ENCODE measurements around the gene DIAPH3.
A peak's percentile ranks its signal among the peaks of the same experiment; 100 is the strongest.

Gene DIAPH3

GRCh38 chr13:59701261-59701660 lies 462.5 kb downstream of the DIAPH3 start:
- DNase-seq: no peak

GRCh38 chr13:59700281-59700680 lies 463.4 kb downstream of the DIAPH3 start:
- no peak for DNase-seq

DNA sequence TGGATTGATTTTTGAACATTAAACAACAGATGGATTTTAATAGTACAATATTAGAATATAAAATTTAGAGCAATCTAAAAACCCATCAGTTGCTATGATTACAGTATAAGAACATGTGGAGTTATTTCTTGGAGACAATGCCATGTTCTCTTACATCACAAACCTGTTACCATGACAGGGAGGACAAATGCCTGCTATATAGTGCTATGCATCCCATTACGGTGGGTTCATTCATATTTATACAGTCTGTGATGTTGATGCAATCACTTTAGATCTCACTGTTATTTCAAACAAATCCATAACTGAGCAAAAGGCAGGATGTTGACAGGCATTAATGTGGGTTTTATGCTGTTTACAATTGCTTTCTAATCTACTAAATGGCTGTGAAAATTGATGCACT lies 467.5 kb downstream of the DIAPH3 start:
- DNase-seq: no peak

- DNase-seq: no peak
These were observed 472.1 kb downstream of the DIAPH3 start for GRCh38 chr13:59691501-59692066.

- no peak for DNase-seq
These were observed 472.7 kb downstream of the DIAPH3 start for GRCh38 chr13:59690857-59691500.

DNA sequence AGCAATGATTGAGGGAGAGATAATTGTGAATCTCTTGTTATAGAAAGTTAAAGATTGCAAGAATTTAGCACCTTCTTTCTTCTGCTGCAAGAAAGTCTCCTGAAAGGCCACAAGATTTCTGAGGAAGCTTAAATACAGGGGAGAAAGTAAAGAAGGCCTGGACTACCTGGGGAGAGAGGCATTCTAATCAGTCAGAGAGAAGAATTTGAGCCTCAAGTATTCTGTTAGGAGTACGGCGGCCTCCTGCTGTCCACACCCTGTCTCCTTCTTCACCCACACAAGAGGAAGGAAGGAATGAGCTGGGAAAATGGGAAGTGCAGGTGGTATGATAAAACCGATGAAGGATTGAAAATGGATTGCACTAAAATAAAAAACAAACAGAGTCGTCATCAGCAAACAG lies 474.7 kb downstream of the DIAPH3 start:
- DNase-seq: no peak

GRCh38 chr13:59686798-59687394 lies 476.8 kb downstream of the DIAPH3 start:
- peak; percentile 18 for DNase-seq

GRCh38 chr13:59684105-59684504 lies 479.6 kb downstream of the DIAPH3 start:
- peak; percentile 53 for DNase-seq

DNA sequence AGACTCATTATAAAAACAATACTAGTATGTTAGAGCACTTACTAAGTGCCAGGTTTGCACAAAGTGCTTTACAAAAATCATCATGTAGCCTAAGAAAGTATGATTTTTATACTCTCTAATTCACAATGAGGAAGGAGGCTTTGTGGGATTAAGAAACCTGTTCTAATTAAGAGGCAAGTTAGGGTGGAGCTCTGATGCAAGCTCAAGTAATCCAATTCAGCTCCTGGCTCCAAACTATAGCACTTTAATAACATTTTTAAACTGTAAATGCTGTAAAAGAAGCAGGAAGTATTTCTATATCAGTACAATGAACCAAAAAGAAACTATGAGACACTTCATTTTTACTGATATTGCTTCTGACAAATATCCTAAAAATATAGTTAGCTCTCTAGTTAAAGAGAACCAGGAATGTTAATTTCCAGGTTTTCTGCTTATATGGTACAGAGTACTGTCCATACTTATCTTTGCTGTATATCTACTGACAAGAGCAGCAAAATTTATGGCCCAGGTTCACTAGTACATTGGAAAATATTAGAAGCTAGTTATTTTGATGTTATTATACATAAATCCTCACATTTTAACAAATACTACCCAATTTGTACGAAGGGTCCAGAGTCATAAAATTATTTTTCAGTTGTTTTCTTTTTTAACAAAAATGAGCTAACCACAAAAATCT lies 482.0 kb downstream of the DIAPH3 start:
- no peak for DNase-seq

GRCh38 chr13:59680429-59681024 lies 483.2 kb downstream of the DIAPH3 start:
- DNase-seq: peak; percentile 56

DNA sequence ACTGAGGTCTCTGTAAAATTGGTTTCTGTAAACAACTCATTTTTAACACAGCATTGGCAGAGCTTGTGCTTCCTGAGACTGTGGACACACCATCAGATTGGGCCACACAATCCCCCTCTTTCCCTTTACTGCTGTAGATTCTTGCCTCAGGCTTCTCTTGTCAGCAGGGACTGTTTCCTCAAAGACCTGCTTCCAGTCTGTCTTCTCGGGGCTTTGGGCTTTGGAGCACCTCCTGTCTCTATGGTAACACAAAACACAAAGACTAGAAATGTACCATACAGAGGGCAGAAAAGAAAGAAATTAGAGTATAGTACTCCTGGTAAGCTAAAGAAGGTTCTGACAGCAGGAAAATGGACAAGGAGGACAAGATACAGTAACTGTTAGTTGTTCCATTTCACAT lies 484.5 kb downstream of the DIAPH3 start:
- no peak for DNase-seq

DNA sequence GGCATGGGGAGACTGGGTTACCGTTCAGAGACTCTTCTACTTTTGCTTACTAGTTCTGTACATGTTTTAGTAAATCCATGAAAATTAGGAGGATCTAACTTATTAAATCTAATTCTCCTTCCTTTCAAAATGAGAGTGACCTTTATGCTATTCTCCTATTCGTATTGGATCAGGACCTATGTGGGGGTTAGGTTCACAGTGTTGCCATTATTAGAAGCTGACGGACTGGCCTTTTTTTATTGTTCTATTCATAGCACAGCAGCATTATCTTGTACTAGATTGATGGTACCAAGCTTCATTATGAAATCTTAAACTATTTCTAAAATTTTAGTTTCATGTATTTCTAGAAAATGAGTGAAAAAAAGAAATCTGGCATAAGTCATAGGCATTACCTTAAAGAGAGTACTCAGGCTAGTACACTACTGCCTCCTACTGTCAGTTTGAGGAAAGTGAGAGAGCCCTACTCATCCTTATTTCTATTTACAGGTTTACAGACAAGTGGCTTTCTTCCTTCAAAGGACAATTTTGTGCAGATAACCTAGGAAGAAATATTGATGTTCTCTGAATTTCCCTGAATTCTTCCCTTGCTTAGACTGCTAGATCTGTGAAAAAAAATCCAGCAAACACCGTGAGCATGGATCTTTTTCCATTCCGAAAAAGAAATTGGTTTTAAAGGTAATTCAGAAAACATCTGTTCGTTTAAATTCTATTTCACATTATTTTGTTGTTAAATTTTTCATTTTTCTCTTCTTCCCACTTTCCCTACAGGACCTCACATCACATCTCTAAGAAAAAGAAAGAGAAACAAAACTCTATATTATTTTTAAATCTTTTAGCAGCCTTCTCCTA lies 485.5 kb downstream of the DIAPH3 start:
- DNase-seq: peak; percentile 52

- no peak for DNase-seq
These were observed 486.3 kb downstream of the DIAPH3 start for GRCh38 chr13:59677430-59677829.

GRCh38 chr13:59674616-59675015 lies 489.1 kb downstream of the DIAPH3 start:
- DNase-seq: peak; percentile 81

- DNase-seq: no peak
These were observed 490.4 kb downstream of the DIAPH3 start for GRCh38 chr13:59673286-59673685.

DNA sequence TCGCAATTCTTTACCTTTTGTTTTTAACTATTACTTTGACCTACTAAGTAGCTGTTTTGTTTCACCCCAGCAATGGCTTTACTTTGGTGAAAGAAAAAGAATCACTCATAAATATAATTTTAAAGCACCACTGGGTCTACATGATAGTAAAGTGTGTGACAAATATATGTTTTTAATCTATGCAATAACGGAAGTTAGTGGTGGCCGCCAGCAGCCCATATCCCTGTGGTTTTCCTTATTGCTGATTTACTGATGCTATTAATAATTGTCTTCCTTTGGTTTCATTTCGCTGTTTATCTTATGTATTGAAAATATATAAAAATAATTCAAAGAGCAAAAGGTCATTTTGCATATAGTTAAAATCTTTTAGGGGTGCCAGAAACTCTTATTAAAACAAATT lies 491.3 kb downstream of the DIAPH3 start:
- DNase-seq: no peak

DNA sequence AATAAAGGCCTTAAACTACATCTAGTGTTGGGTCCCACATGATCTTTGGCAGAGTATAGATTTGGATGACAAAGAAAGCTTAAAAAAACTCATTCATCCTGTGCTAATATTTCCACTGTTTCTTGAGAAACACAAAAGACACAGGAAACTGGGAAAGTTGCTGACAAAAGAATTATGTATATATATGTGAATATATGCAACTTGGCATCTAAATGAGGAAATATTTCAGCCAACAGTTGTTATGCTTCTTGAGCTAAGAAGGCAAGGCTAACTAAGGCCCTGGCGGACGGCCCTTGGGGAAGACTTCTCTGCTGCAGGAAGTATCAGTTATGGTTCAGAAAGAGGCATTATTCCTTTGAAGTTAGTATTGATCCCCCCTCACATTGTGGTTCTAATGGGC lies 491.8 kb downstream of the DIAPH3 start:
- peak; percentile 47 for DNase-seq

- DNase-seq: peak; percentile 38
These were observed 497.2 kb downstream of the DIAPH3 start for GRCh38 chr13:59666504-59666903.

DNA sequence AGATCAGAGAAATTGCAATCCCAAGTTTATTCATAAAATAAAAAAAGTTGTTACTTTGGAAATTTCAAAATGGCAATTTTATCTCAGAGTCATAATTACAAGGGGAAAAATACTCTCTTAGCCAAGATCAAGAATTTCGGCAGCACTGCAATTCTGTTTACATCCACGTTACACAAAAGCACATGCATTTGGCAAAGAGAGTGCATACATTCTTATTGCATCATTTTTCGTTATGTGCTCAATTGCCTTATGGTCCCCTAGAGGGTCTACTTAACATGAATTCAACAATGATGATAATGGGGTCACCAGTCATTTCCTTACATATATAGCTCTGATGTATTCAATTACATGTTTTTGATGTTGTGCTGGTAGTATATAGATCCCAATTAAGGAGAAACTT lies 498.0 kb downstream of the DIAPH3 start:
- DNase-seq: no peak

DNA sequence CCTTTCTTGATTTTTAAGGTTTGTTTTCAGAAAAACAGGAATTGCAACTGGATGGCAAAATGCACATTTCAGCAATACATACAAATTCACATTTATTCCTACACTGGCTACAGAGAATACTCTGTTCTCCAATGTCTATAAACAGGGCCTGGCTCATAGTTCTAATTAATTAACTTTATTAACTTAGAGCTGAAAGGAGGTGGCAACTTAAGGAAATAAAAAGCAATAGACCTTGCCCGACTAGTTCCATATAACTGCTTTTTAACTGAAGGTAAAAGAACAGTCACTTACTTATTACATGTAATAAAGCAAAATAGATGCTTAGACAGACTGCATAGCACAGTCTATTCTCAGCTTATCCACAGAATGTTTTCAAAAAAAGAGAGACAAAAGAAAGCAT lies 498.5 kb downstream of the DIAPH3 start:
- DNase-seq: no peak

DNA sequence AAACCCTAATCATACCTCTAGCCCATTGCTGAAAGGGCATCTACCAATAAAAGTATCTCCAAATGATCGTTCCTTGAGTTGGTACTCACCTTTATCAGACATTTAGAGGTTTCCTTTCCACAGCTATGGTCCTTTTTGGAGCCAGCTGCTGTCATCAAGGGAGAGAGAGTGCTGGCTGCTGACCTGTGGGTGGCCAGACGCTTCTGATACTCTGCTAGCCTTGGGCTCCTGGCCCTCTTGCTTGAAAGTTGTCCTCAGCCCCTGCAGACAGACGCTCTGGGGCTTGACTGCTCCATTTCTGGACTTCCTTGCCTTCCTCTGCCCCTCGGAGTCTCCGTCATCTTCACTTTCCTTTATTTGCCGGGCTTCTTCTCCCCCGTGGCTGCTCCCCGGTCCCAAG lies 499.1 kb downstream of the DIAPH3 start:
- no peak for DNase-seq

DNA sequence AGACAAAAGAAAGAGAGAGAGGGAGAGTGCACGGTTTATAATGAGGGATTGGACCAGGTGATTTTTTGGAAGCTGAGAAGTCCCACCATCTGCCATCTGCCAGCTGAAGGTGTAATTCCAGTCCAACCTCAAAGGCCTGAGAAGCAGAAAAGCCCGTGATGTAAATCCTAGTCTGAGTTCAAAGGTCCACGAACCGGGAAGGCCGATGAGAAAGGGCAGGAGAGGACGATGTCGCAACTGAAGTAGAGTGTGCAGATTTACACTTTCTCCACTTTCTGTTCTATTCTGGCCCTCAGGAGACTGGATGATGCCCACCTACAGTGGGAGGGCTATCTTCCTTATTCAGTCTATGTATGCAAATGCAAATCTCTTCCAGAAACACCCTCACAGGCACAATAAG lies 500.0 kb downstream of the DIAPH3 start:
- peak; percentile 68 for DNase-seq

DNA sequence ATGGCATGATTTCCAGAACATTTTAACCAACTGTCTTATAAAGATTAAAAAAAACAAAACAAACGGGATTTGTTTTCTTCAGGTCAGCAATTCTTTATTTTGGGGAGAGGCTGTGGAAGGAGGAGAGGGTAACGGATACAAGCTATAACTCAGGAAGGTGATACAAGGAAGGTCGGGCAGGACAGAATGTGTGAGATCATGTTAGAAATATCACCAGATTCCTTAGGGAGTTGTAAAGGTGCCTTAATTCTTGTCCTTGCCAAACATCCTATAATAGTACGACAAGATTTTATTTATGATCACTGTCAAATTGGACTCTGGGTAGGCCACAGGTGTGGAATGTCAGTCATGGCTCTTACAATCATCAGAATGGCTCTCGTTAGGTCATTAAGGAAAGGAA lies 503.1 kb downstream of the DIAPH3 start:
- DNase-seq: peak; percentile 48

Measured in NCI-H2171 treated with DMSO at 0.1 percent for 48 hours (cell line).